GM23248 (cell line): ENCODE measurements around the gene ASB5. TPM values are rescaled to one million over a fixed set of nuclear protein-coding genes. Genes with fewer than 3 reads are reported as not detected.

Source experiments
- DNase-seq: peaks from one replicate; pipeline ENCODE4 v3.0.0-alpha.2; 2015
- H2AFZ ChIP-seq: fragments of 200-600 bp; sonication (generic); 2 replicates; pipeline ENCODE4 v1.6.1; 2016; ENCODE audit warnings: antibody characterized with exemption
- H3F3A ChIP-seq: fragments of 200-600 bp; sonication (generic); 2 replicates; pipeline ENCODE4 v1.6.1; 2016; ENCODE audit warnings: mild to moderate bottlenecking, antibody characterized with exemption, mixed run types; ENCODE audit not compliant: insufficient read depth
- H3K27ac ChIP-seq: fragments of 200-600 bp; sonication (generic); 2 replicates; pipeline ENCODE4 v1.5.1; 2016; ENCODE audit warnings: mild to moderate bottlenecking
- H3K27me3 ChIP-seq: fragments of 200-600 bp; sonication (generic); replicated peaks from 2 replicates; pipeline ENCODE4 v1.6.1; 2016; ENCODE audit warnings: mild to moderate bottlenecking; ENCODE audit not compliant: insufficient read depth
- H3K36me3 ChIP-seq: fragments of 200-600 bp; sonication (generic); 2 replicates; pipeline ENCODE4 v1.6.1; 2016; ENCODE audit warnings: low read depth, mild to moderate bottlenecking
- H3K4me1 ChIP-seq: fragments of 200-600 bp; sonication (generic); 2 replicates; pipeline ENCODE4 v1.6.1; 2016; ENCODE audit warnings: mild to moderate bottlenecking; ENCODE audit not compliant: insufficient read depth
- H3K4me2 ChIP-seq: fragments of 200-600 bp; sonication (generic); one replicate; pipeline ENCODE4 v1.6.1; 2016; ENCODE audit warnings: mild to moderate bottlenecking; ENCODE audit not compliant: unreplicated experiment
- H3K4me3 ChIP-seq: fragments of 200-600 bp; sonication (generic); 2 replicates; pipeline ENCODE4 v1.5.1; 2016; ENCODE audit warnings: mild to moderate bottlenecking
- H3K79me2 ChIP-seq: fragments of 200-600 bp; sonication (generic); 2 replicates; pipeline ENCODE4 v1.6.1; 2016; ENCODE audit warnings: mild to moderate bottlenecking; ENCODE audit not compliant: insufficient read depth
- H3K9ac ChIP-seq: fragments of 200-600 bp; sonication (generic); 2 replicates; pipeline ENCODE4 v1.6.1; 2016; ENCODE audit warnings: mild to moderate bottlenecking
- H3K9me2 ChIP-seq: fragments of 200-600 bp; sonication (generic); 2 replicates; pipeline ENCODE4 v1.6.1; 2016; ENCODE audit warnings: mixed run types, mild to moderate bottlenecking, moderate library complexity; ENCODE audit not compliant: insufficient read depth
- H3K9me3 ChIP-seq: fragments of 200-600 bp; sonication (generic); one replicate; pipeline ENCODE4 v1.6.1; 2017; ENCODE audit warnings: low read depth
- H4K20me1 ChIP-seq: fragments of 200-600 bp; sonication (generic); 2 replicates; pipeline ENCODE4 v1.6.0; 2016; ENCODE audit not compliant: insufficient read depth
- EZH2 ChIP-seq: fragments of 200-600 bp; sonication (generic); IDR thresholded peaks from 2 replicates; pipeline ENCODE4 v1.6.1; 2018; ENCODE audit warnings: antibody characterized with exemption, mild to moderate bottlenecking; ENCODE audit not compliant: insufficient read depth, poor library complexity, severe bottlenecking
- EZH2phosphoT487 ChIP-seq: fragments of 200-600 bp; sonication (generic); IDR thresholded peaks from 2 replicates; pipeline ENCODE4 v1.6.1; 2018; ENCODE audit warnings: antibody characterized with exemption, moderate library complexity, mild to moderate bottlenecking, low read depth; ENCODE audit not compliant: insufficient read depth
- WGBS, 2 experiments: methylation state at CpG; one replicate each; pipeline ENCODE4 v1.1.6; 2015 to 2017; ENCODE audit warnings: low lambda C conversion rate in 2 of 2, low coverage in 1 of 2; ENCODE audit errors: missing lambda C conversion rate in 2 of 2; 5-methylcytosine and 5-hydroxymethylcytosine counted together
- in situ Hi-C: fragments of 300-500 bp; cut with MboI; formaldehyde crosslinking; loops from 2 replicates; pipeline ENCODE4 v1.15.0; 2020
- polyA plus RNA-seq: library from polyadenylated mRNA; unstranded; fragments of >200 nt; fragmentation: Nextera tagmentation; extraction: Ambion mirVana; gene quantifications from 2 replicates; pipeline ENCODE4 v1.2.1, GENCODE V29; 2016
- total RNA-seq: library from RNA; depleted of rRNA; stranded (reverse); fragments of >200 nt; shearing (Covaris generic); gene quantifications from 2 replicates; pipeline ENCODE4 v1.2.3, GENCODE V29; 2014; rRNA removed

ASB5 gene
- total and polyA plus RNA-seq, 2 experiments from 2014 or later: not detected

GRCh38 chr4:176187624-176188023, 81.4 kb downstream of the ASB5 start:
- Histone ChIP-seq H3K9me2 (no peaks in the 10 kb centered on the region), H3K4me3 (no peak overlapping the region), H3K9ac (no peak overlapping the region), H3K9me3 (no peaks in the 10 kb centered on the region), H3K79me2 (no peaks in the 10 kb centered on the region), H3K27me3 (no peaks in the 10 kb centered on the region), H2AFZ (peak overlapping the region; percentile 8; the same call in 1 of the 2 replicates), H3K27ac (0 out of 2 replicates have a peak overlapping the region, but pooled peaks have one; percentile 4), H3F3A (peaks cover 6% of the 10 kb centered on the region), H3K4me2 (peak overlapping the region; percentile 16), H3K36me3 (no peaks in the 10 kb centered on the region), H4K20me1 (no peaks in the 10 kb centered on the region), H3K4me1 (peaks cover 59% of the 10 kb centered on the region)
- 54 to 58% methylated on average over 2 of the region's 2 CpGs for WGBS, 2 experiments
- in situ Hi-C loops: no loop called here
- TF ChIP-seq EZH2: no peak
- TF ChIP-seq EZH2phosphoT487: no peak
- DNase-seq: peak; percentile 74

DNA sequence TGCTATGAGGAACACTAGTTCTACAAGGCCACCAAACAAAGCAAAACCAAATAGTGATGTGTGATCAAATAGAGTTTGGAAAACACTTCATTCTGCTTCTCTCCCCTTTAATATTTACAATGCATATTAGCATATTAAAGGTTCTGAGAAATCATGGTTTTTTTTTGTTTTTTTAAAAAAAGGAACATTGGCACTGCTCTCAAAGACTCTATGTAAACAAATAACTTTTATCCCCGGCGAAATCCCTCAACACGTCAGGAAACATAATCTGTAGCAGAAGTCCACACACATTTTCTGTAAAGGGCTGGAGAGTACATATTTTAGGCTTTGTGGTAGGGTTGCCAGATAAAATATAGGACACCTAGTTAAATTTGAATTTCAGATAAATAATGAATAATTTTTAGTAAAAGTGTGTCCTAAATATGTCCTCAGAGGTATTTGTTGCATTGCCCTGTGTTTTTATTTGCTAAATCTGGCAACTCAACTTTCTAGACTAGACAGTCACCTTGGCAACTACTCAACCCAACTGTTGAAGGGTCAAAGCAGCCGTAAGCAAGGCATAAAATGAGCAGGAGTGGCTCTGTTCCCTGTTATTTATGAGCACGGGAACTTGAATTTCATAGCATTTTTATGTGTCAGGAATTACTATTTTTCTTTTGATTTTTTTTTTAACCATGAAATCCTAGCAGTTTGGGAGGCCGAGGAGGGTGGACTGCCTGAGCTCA, 82.2 kb downstream of the ASB5 start:
- in situ Hi-C loops: no loop called here
- H3K9me2 ChIP-seq: no peaks in the 10 kb centered on the region
- H2AFZ ChIP-seq: no peak overlapping the region
- no peak for DNase-seq
- no peak overlapping the region for H3K4me2 ChIP-seq
- 88 to 92% methylated on average over 6 of the region's 6 CpGs for WGBS, 2 experiments
- no peaks in the 10 kb centered on the region for H3K36me3 ChIP-seq
- no peak for TF ChIP-seq EZH2
- TF ChIP-seq EZH2phosphoT487: no peak
- no peak overlapping the region for H3K4me3 ChIP-seq
- H3K79me2 ChIP-seq: no peaks in the 10 kb centered on the region
- no peaks in the 10 kb centered on the region for H3F3A ChIP-seq
- H3K4me1 ChIP-seq: peaks cover 51% of the 10 kb centered on the region
- no peak overlapping the region for H3K9ac ChIP-seq
- H3K27ac ChIP-seq: 0 out of 2 replicates have a peak overlapping the region, but pooled peaks have one; percentile 4
- H3K27me3 ChIP-seq: no peaks in the 10 kb centered on the region
- H4K20me1 ChIP-seq: no peaks in the 10 kb centered on the region
- H3K9me3 ChIP-seq: no peaks in the 10 kb centered on the region

DNA sequence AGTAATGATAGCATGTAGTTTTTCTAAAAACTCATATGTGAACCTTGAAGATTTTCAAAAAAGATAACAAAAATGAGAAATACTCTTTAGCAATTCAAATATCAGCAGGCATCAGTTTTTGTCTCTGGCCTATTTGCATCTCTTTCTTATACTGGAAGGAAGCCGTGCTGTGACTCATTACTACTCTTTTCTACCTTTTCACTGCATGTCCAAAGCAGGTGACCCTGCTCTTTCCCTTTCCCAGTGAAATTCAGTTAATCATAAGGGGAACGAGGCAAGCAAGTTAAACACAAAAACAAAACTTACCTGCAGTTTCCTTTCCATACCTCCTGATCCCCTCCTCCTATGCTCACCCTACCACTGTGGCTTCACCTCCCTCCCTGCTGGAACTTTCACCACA, 83.0 kb downstream of the ASB5 start:
- TF ChIP-seq EZH2: no peak
- no peak for TF ChIP-seq EZH2phosphoT487
- no peaks in the 10 kb centered on the region for H4K20me1 ChIP-seq
- H3K9ac ChIP-seq: no peak overlapping the region
- H3K27me3 ChIP-seq: no peaks in the 10 kb centered on the region
- H3K4me3 ChIP-seq: no peak overlapping the region
- no peaks in the 10 kb centered on the region for H3K9me2 ChIP-seq
- H2AFZ ChIP-seq: no peak overlapping the region
- H3K27ac ChIP-seq: no peak overlapping the region
- DNase-seq: no peak
- H3K4me1 ChIP-seq: peaks cover 46% of the 10 kb centered on the region
- no peaks in the 10 kb centered on the region for H3F3A ChIP-seq
- H3K36me3 ChIP-seq: no peaks in the 10 kb centered on the region
- no peak overlapping the region for H3K4me2 ChIP-seq
- in situ Hi-C loops: no loop called here
- no peaks in the 10 kb centered on the region for H3K79me2 ChIP-seq
- H3K9me3 ChIP-seq: no peaks in the 10 kb centered on the region
- 80 to 86% methylated on average over 2 of the region's 2 CpGs for WGBS, 2 experiments

DNA sequence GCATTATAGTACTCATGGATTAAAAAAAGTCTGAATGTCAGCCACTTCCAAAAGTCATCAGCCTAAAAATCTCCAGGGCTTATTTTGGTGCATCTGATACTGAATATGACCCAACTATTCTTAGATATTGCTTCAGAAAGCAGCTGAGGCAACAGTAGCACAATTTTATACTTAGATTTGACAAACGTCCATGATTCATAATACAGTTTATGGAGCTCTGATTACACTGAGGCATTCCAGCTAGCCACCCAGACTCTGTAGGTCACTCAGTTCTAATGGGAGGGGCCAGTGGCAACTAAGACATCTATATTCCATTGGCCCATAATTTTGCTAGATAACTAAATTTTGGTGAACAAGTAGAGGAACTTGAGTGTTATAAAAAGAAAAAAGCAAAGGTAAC, 84.0 kb downstream of the ASB5 start:
- Histone ChIP-seq H3K9me3 (no peaks in the 10 kb centered on the region), H3K4me2 (no peak overlapping the region), H3F3A (no peaks in the 10 kb centered on the region), H3K79me2 (no peaks in the 10 kb centered on the region), H3K27me3 (no peaks in the 10 kb centered on the region), H3K36me3 (no peaks in the 10 kb centered on the region), H3K9ac (peak overlapping the region; percentile 37), H3K27ac (peak overlapping the region; percentile 50), H3K4me1 (peaks cover 39% of the 10 kb centered on the region), H4K20me1 (no peaks in the 10 kb centered on the region), H2AFZ (no peak overlapping the region), H3K9me2 (no peaks in the 10 kb centered on the region), H3K4me3 (no peak overlapping the region)
- in situ Hi-C loops: no loop called here
- peak; percentile 88 for DNase-seq
- WGBS, 2 experiments: 0 to 6% methylated on average over 1 of the region's 1 CpG
- TF ChIP-seq EZH2 (no peak), EZH2phosphoT487 (0 out of 2 replicates have a peak, but pooled peaks have one; percentile 84)

Other genes starting within 250 kb of the ASB5 start
- gene WDR17, start 203.4 kb downstream of the ASB5 start, total RNA-seq: 0.22 and 0.38 TPM in 2 replicates
- gene WDR17, start 203.4 kb downstream of the ASB5 start, polyA plus RNA-seq: 0.23 and 0.29 TPM in 2 replicates
- not detected in 2 replicates for gene SPATA4, start 73.6 kb downstream of the ASB5 start, total RNA-seq
- gene SPATA4, start 73.6 kb downstream of the ASB5 start, polyA plus RNA-seq: 0.73 and 0.90 TPM in 2 replicates
- 80.4 and 84.4 TPM in 2 replicates for gene SPCS3, start 50.7 kb upstream of the ASB5 start, total RNA-seq
- 108 and 113 TPM in 2 replicates for gene SPCS3, start 50.7 kb upstream of the ASB5 start, polyA plus RNA-seq